Activated B cell treated with CpG ODN at 0.5 μM for 24 hours (primary cell): ENCODE measurements around the gene TCF12. TPM values are rescaled to one million over a fixed set of nuclear protein-coding genes. Genes with fewer than 3 reads are reported as not detected.

ENCODE experiments used
- ATAC-seq: fragments of 200-7000 bp; cut with Tn5 transposase; one replicate; pipeline ENCODE4 v1.10.0; 2021; ENCODE audit warnings: low read depth, mild to moderate bottlenecking, moderate library complexity
- CTCF ChIA-PET: fragments of 350-600 bp; sonication (Branson Sonifier 250); formaldehyde crosslinking; loops from one replicate; lab custom pipeline; 2021; ENCODE audit warnings: antibody characterized with exemption; lab: Charles Lee
- POLR2A ChIA-PET: fragments of 350-600 bp; sonication (Branson Sonifier 250); formaldehyde crosslinking; loops from one replicate; lab custom pipeline; 2021; ENCODE audit warnings: antibody characterized with exemption; lab: Charles Lee
- DNase-seq: peaks from one replicate; pipeline ENCODE4 v3.0.0; 2022
- H3K27ac Mint-ChIP-seq: one replicate; pipeline ENCODE4 v1.8.0; 2020; ENCODE audit warnings: mixed read lengths
- H3K27me3 Mint-ChIP-seq: one replicate; pipeline ENCODE4 v1.8.0; 2021; ENCODE audit warnings: mixed read lengths
- H3K36me3 Mint-ChIP-seq: one replicate; pipeline ENCODE4 v1.8.0; 2021; ENCODE audit warnings: low read depth, mixed read lengths
- H3K4me1 Mint-ChIP-seq: one replicate; pipeline ENCODE4 v1.8.0; 2021; ENCODE audit warnings: mixed read lengths
- H3K4me3 Mint-ChIP-seq: one replicate; pipeline ENCODE4 v1.8.0; 2020; ENCODE audit warnings: mild to moderate bottlenecking, mixed read lengths
- H3K9me3 Mint-ChIP-seq: one replicate; pipeline ENCODE4 v1.8.0; 2020; ENCODE audit warnings: mixed read lengths
- intact Hi-C: fragments of 100-400 bp; cut with micrococcal nuclease; formaldehyde crosslinking; loops from one replicate; pipeline ENCODE4 v1.15.1; 2024
- total RNA-seq: library from RNA; stranded (reverse); gene quantifications from 2 replicates; pipeline ENCODE4 v1.2.3, GENCODE V29; 2022
- TF ChIP-seq, protein P1 (sequence below): fragments of 200-600 bp; IDR thresholded peaks from one replicate; pipeline ENCODE4 v1.8.0; 2022; ENCODE audit warnings: antibody characterized with exemption, mild to moderate bottlenecking

The TCF12 gene
- total RNA-seq, 1 donor from 2014 or later = 119 TPM

DNA sequence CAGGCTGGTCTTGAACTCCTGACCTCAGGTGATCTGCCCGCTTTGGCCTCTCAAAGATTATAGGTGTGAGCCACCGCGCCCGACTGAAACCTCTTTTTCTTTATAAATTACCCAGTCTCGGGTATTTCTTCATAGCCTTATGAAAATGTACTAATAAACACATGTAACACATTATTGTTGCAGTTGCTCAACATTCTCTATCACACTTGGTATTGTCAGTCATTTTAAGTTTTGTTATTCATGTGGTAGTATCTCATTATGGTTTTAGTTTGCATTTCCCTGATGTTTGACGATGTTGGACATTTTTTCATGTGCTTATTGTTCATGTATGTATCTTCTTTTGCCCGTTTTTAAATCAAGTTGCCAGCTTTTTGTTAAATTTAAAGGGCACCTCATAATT, 109.7 kb downstream of the TCF12 start:
- TF ChIP-seq, protein P1, sequence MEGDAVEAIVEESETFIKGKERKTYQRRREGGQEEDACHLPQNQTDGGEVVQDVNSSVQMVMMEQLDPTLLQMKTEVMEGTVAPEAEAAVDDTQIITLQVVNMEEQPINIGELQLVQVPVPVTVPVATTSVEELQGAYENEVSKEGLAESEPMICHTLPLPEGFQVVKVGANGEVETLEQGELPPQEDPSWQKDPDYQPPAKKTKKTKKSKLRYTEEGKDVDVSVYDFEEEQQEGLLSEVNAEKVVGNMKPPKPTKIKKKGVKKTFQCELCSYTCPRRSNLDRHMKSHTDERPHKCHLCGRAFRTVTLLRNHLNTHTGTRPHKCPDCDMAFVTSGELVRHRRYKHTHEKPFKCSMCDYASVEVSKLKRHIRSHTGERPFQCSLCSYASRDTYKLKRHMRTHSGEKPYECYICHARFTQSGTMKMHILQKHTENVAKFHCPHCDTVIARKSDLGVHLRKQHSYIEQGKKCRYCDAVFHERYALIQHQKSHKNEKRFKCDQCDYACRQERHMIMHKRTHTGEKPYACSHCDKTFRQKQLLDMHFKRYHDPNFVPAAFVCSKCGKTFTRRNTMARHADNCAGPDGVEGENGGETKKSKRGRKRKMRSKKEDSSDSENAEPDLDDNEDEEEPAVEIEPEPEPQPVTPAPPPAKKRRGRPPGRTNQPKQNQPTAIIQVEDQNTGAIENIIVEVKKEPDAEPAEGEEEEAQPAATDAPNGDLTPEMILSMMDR = no peak
- ChIA-PET CTCF (no interaction called here), POLR2A (no interaction called here)
- Mint-ChIP-seq H3K27ac (no peak overlapping the region), H3K36me3 (peaks cover 5% of the 10 kb centered on the region), H3K4me3 (no peak overlapping the region), H3K4me1 (peaks cover 32% of the 10 kb centered on the region), H3K9me3 (no peaks in the 10 kb centered on the region), H3K27me3 (no peaks in the 10 kb centered on the region)
- ATAC-seq (no peak), DNase-seq (no peak)
- intact Hi-C loops = no loop called here

DNA sequence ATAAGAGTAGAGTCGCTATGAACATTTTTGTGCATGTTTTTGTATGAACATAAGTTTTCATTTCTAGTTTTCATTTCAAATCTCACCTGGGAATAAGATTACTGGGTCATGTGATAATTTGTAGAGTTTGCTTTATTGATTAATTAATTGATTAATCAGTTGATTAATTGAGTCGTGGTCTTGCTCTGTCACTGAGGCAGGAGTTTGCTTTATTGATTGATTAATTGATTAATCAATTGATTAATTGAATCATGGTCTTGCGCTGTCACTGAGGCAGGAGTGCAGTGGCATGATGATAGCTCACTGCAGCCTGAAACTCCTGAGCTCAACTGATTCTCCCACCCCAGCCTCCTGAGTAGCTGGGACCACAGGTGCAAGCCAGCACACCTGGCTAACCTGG, 111.6 kb downstream of the TCF12 start:
- CTCF ChIA-PET = no interaction called here
- intact Hi-C loops = no loop called here
- DNase-seq = no peak
- H3K4me3 Mint-ChIP-seq = no peak overlapping the region
- peaks cover 33% of the 10 kb centered on the region for H3K4me1 Mint-ChIP-seq
- no peak overlapping the region for H3K27ac Mint-ChIP-seq
- peaks cover 5% of the 10 kb centered on the region for H3K36me3 Mint-ChIP-seq
- no peaks in the 10 kb centered on the region for H3K27me3 Mint-ChIP-seq
- no peaks in the 10 kb centered on the region for H3K9me3 Mint-ChIP-seq
- POLR2A ChIA-PET = no interaction called here
- no peak for ATAC-seq
- TF ChIP-seq, protein P1 = no peak

DNA sequence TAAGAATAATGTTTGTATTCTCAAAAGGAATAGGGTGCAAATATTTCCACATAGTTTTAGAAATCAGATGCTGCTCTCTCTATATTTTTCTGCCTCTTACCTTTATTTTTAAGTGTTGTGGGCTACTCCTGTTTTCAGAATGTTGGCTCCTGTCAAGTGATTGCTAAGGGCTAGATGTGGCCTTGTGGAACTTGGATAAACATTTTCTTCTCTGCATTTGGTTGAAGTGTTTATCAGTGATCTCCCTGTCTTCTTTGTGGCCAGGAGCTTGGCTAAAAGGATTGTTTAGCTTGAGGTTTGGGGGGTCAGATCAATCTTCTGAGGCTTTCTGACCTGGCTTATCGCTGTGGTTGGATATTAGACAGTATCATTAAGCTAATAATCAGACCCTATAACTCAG, 112.6 kb downstream of the TCF12 start:
- H3K27me3 Mint-ChIP-seq = no peaks in the 10 kb centered on the region
- H3K27ac Mint-ChIP-seq = no peak overlapping the region
- TF ChIP-seq, protein P1 = no peak
- DNase-seq (no peak), ATAC-seq (no peak)
- peaks cover 38% of the 10 kb centered on the region for H3K4me1 Mint-ChIP-seq
- intact Hi-C loops = no loop called here
- H3K9me3 Mint-ChIP-seq = no peaks in the 10 kb centered on the region
- H3K36me3 Mint-ChIP-seq = peaks cover 7% of the 10 kb centered on the region
- H3K4me3 Mint-ChIP-seq = no peak overlapping the region
- CTCF ChIA-PET = no interaction called here
- POLR2A ChIA-PET = no interaction called here

DNA sequence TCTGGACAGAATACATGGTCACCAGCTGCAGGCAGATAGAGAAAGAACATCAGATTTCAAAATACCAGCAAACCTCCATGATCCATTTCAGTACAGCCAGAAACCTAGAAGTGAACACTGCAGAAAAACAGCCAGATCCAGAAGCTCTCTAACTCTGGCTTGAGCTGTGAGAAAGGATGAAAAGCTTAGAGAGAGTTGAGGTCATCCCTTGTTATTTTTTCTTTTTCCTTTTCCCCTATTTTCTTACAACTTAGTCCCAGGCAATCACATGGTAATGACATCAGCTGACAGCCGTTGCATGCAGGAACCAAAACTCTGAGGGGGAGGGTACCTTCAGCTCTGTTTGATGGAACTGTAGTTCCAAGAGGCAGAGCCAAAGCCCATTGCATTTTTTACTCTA, 113.2 kb downstream of the TCF12 start:
- DNase-seq (no peak), ATAC-seq (no peak)
- no peaks in the 10 kb centered on the region for H3K9me3 Mint-ChIP-seq
- intact Hi-C loops = no loop called here
- TF ChIP-seq, protein P1 = no peak
- CTCF ChIA-PET = no interaction called here
- H3K4me3 Mint-ChIP-seq = no peak overlapping the region
- POLR2A ChIA-PET = no interaction called here
- H3K27ac Mint-ChIP-seq = peak overlapping the region; percentile 19
- no peaks in the 10 kb centered on the region for H3K27me3 Mint-ChIP-seq
- H3K4me1 Mint-ChIP-seq = peaks cover 42% of the 10 kb centered on the region
- H3K36me3 Mint-ChIP-seq = peaks cover 7% of the 10 kb centered on the region

DNA sequence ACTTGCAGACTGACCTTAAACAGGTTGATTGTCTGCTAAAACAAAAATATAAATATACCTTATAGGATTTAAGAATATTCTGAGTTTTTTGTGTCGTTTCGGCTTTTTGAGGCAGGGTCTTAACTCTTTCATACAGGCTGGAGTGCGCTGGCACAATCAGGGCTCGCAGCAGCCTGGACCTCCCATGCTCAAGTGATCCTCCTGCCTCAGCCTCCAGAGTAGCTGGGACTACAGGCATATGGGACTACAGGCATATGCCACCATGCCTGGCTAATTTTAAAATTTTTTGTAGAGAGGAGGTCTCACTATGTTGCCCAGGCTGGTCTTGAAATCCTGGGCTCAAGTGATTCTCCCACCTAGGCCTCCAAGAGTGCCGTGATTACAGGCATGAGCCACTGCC, 113.9 kb downstream of the TCF12 start:
- intact Hi-C loops = no loop called here
- TF ChIP-seq, protein P1 = no peak
- peaks cover 7% of the 10 kb centered on the region for H3K36me3 Mint-ChIP-seq
- ChIA-PET CTCF (no interaction called here), POLR2A (no interaction called here)
- no peak overlapping the region for H3K27ac Mint-ChIP-seq
- H3K4me1 Mint-ChIP-seq = peaks cover 50% of the 10 kb centered on the region
- DNase-seq = no peak
- ATAC-seq = no peak
- H3K9me3 Mint-ChIP-seq = no peaks in the 10 kb centered on the region
- H3K27me3 Mint-ChIP-seq = no peaks in the 10 kb centered on the region
- H3K4me3 Mint-ChIP-seq = no peak overlapping the region
